ENCODE data around the gene MARK3.

Gene MARK3

DNA sequence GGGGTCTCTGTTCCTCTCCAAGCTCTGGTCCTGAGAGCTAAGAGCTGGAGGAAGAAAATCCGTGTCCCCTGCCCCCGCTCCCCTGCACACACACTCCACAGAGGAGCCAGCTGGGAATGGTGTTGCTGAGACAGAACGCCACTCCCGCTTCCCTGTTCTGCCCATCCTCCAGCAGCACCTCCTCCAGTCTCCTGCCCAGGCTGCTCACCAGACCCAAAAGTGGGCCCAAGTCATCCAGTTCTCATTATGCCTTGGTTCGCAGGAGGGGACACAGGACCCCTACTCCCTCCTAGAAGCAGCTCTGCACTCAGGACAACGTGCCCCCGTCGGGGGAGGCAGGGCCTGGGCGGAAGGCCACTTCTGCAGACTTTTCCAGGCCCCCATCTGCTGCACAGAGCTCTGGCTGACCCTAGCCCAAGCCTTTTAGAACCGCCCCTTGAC, 143.0 kb downstream of the MARK3 start:
- DNase-seq: no peak

DNA sequence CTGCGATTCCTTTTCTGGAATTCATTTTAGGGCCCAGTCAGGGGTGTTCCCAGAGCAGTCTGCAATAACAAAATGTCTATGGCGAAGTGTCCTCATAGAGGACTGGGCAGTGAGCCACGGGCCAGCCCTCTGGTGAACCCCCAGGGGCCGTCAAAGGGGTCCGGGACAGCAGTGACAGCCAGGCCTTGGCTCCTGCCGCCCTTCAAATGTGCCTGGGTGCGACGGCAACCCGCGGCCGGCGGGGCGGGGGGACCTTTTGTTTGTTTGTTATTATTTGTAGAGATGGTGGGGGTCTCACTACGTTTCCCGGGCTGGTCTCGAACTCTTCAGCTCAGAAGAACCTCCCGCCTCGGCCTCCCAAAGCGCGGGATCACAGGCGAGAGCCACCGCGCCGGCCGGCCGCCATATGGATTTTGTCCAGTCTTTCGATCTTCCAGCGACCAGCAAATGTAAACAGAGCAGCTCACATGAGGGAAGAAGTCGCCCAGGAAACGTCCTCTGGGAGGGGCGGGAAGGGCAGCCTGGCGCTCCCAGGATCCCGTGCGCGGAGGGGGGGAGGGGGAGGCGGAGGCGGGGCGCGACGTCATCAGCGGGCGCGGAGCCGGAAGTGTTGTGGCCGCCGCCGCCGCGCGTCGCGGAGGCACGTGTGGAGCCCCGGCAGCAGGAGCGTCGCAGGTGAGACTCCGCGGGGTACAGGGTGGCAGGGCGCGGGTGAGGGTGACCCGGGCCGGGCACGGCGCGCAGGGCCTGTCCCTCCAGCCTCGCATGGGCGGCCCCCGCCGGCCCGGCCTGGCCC, 143.6 kb downstream of the MARK3 start, which contains the start of gene TRMT61A:
TRMT61A (plus strand) TSS at position 610 of the 796 bp plus-strand sequence. CDS start 783 bp downstream, outside the sequence.
- DNase-seq: peak; percentile 92

DNA sequence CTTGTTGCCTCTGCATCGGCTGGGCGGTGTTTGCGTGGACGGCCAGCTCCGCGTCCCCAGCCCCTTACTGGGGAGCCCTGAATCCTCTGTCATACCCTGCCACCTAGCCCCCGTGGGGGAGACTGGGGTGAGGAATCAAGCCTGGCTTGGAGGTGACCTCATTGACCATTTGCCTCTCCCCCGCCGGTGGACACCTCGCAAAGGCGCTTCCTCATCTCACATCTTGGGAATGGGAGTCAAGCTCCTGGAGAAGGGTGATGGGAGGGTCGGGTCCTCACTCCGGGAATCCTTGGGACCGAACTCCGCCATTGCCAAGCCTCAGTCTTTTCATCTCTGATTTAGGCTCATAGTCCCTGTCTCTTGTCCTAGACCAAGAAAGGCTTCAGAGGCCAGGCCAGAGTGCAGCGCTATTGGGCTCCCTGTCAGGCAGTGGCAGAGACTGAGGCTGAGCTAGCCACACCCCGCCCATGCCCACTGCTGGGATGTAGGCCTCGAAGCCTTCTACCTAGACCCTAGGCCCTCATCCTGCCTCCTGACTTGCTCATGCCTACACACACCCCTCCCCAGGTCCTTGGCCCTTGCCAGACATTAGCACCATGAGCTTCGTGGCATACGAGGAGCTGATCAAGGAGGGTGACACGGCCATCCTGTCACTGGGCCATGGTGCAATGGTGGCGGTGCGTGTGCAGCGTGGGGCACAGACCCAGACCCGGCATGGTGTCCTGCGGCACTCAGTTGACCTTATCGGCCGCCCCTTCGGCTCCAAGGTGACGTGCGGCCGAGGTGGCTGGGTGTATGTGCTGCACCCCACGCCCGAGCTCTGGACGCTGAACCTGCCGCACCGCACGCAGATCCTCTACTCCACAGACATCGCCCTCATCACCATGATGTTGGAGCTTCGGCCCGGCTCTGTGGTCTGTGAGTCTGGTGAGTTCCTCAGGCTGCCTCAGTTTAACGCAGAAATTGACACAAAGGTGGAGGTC, 144.5 kb downstream of the MARK3 start:
- DNase-seq: no peak

DNA sequence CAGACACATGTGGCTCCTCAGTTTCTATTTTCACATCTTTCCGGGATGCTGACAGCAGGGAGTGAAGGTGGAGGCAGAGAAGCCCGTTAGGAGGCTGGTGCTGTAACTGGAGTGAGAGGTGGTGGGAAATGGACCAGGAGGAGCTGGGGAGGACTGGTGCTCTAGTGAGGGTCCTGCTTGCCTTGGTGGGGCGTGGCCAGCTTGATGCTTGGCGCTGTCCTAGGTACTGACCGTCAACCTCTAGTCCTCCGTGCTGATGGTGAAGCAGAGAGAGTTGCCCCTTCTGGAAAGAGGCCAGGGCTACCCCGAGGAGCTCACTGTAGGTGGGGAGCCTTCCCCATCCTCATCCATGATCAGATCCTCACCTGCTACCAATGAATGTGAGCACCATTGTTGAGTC, 145.2 kb downstream of the MARK3 start:
- no peak for DNase-seq

DNA sequence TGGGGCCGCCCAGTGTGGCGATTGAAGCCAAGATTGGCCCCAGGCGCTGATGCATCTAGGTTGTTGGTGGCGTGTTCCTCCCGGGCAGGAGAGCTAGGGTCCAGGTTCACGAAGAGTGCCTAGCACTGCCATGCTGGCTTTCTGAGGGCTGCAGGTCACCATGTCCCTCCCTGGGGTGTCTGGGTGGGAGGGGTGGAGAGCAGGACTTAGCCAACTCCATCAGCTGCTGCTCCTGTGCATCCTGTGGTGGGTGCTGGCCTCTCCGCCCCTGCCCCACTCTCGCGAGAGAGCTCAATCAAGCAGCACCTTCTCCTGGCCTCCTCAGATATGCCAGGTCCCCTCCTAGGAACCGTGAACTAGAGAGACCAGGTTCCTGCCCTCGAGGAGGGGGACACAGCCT, 145.6 kb downstream of the MARK3 start:
- DNase-seq: no peak

DNA sequence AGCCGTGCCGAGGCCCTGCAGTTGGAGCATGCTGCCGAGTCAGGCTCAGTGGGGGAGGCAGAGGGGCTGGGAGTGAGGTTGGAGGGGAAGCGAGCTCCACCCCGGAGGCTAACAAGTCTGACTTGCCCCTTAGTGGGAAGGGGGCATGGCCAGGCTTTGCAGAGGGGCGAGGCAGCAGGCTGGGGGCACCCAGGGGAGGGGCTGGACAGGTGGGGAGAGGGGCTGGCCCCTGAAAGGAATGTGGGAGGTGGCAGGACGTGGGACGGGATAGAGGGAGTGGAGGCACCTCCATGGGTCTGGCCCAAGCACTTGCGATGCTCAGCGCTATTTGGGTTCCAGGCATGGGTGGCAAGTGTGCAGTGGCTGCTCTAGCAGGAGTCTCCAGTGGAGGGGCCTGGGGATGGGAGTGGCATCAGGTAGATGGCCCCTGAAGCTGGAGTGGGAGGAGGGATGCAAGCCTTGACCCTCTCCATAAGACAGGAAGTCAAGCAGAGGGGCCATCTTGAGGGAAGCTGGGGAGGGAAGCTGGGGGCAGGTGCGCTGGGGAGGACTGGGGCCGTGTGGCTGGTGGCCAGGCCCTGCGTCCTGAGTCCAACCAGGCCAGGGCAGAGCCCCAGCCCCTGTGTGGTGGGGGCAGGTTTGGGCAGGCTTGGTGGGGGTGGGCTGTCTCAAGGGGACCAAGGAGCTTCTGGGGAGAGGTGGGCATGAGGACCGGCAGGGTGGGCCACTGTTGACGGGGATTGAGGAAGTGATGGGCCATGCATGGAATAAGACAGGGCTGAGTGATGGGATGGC, 146.4 kb downstream of the MARK3 start:
- DNase-seq: no peak

DNA sequence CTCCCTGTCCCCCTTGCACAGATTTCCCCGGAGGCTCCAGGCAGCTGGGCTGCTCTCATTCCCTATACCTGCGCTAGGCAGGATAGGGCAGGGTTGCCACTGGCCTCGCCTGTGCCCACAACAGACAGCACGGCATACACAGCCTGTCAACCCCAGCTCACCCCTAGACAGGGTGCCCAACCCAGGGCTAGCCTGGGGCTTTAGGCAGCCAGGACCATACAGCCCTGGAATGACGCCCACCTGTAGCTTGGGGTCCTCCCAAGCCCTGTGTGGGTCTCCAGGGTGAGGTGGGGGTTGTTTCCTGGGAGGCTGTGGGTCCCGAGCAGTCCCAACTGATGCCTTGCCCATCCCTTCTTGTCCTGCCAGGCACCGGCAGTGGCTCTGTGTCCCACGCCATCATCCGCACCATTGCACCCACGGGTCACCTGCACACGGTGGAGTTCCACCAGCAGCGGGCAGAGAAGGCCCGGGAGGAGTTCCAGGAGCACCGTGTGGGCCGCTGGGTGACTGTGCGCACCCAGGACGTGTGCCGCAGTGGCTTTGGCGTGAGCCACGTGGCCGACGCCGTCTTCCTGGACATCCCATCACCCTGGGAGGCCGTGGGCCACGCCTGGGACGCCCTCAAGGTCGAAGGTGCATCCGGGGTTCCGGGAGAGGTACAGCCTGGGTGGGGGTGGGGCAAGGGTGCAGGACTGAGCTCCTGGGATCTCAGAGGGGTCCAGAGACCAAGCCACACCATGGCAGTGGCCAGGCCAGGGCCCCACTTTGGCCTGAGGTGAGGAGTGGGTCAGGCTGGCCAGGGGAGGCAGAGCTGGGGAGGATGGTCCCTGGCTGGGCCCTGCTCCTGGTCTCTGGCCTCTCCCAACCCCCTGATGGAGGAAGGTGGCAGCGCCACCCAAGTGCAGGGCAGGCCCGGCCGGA, 147.3 kb downstream of the MARK3 start:
- no peak for DNase-seq

DNA sequence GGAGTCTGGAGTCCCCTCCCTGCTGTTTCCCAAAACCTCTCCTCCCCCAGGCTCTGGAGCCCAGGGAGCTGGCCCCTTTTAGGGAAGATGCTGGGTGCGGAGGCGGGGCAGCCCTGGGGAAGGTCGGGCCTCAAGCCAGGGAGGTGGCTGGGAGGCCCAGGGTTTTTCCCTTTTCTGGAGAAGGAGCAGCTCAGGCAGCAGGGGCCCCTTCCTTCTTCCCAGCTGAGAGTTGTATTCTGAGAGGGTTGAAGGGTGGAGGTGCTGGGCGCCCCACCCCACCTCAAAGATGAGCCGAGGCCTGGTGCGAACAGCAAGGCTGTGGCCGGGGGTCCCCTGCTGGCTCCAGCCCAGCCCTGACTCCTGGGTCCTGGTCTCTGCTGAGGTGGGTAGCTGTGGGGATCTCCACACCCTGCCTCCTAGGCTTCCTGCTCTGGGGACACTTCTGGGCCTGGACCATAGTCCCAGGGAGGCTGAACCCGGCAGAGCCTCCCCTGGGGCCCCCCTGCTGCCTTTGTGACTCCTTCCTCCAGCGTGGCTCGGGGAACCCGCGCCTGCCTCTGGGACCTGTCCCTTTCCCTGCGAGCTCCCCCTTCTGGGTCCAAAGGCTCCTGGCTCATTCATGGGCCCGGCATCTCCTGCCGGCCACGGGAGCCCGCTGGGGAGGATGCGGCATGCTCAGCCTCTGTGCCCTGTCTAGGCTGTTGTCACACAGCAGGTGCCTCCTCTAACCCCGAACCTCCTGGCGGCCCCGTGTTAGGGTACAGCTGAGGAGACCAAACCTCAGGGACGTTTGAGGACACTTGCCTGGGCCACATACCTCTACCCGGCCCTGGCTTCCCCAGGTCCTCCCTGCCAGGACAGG, 148.2 kb downstream of the MARK3 start:
- DNase-seq: no peak

DNA sequence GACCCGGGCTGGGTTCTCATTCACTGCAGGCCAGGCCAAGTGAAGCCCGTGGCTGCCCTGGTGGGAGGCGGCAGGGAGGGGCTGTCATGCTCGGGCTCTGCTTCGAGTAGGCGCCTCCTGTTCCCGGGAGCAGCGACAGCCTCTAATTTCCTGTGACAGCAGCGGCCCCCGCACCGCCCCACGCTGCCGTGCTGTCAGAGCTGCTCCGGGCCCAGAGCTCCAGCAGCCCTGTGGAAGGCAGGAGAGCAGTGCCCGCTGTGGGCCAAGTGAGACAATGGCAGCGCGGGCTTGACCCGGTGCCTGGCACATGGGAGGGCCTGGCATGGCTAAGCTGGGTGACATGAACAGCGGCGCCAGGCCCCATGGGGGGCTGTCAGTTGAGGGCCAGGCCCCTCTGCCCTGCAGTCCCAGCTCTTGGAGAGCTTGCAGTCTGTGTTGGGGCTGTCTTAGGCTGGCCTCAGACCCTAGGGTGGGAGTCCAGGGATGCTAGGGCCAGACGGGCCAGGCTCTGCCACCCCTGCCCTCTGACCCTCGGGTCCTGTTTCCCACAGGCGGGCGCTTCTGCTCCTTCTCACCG, 148.9 kb downstream of the MARK3 start:
- no peak for DNase-seq

DNA sequence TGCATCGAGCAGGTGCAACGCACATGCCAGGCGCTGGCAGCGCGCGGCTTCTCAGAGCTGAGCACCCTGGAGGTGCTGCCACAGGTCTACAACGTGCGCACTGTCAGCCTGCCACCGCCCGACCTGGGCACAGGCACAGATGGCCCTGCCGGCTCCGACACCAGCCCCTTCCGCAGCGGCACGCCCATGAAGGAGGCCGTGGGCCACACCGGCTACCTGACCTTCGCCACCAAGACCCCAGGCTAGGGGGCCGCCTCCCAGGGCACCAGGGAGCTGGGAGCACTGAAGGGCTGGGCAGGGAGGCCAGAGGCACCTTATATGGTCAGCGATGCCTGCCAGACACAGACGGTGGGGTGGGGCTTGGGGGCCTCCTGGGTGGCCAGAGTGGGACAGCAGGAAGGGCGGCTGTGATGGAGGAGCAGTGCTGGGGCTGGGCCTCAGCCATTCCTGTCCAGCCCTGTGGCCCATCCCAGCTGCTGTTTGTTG, 149.4 kb downstream of the MARK3 start:
- DNase-seq: no peak

DNA sequence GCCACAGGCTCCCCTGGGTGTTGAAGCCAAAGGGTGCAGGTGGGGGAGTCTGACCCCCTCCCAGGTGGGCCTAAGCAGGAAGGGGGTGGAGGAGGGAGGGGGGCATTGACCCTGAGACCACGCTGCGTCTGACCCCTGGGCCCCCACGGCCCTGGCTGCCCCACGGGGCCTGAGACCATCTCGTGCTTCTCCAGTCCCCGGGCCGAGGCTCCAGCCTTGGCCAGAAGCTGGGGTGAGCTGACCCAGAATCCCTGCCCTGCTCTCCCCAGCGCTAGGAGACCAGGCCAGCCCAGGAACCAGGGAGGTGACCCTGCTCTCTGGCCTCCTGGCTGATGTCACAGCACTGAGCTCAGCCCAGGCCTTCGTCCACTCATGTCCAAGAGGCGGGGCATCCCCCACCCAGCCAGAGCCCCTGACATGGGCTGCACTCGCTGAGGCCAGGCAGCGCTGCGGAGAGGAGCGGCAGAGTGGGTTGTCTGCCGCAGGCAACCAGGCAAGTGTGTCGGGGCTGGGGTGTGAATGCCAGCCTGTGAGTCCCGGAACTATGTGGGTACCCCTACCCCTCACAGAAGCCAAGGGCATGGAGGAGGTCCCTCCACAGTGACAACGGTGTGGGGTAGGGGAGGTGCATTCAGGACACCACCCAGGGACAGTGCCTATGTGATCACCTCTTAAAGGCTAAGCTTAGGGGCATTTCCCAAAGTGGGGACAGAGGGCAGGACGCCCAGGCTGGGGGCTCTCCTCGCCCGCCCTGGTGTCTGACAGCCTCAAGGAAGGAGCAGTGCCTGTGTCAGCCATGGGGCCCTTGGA, 150.1 kb downstream of the MARK3 start:
- DNase-seq: no peak

DNA sequence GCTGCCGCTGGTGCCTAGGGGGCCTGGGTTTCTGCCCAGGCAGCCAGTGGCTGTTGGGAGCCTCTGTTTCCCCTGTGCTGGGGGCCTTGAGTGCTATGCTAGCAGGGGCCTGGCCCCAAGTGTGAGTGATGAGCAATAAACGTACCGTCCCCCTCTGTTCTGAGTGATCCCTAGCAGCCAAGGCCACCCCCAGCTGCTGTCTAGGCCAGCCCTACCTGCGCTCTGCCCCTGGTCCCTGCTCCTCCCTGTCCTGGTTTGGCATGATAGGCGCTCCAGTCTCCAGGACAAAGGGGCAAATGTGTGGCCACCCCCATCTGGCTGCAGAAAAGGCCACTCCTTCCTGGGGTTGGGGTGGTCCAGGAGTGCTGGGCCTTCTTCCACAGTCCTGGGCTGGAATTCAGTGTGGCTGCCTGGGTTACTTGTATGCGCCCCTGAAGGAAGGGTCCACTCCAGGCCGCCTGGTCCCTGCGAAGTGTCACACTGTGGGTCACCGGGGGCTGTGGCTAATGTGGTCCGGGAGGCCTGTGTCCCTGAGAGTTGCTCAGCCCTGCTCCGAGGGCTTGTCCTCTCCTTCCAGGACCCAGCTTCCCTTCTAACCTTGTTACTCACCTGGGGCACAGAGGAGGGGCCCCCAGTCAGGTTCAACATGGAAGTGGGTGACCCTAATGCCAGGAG, 150.8 kb downstream of the MARK3 start:
- DNase-seq: no peak

DNA sequence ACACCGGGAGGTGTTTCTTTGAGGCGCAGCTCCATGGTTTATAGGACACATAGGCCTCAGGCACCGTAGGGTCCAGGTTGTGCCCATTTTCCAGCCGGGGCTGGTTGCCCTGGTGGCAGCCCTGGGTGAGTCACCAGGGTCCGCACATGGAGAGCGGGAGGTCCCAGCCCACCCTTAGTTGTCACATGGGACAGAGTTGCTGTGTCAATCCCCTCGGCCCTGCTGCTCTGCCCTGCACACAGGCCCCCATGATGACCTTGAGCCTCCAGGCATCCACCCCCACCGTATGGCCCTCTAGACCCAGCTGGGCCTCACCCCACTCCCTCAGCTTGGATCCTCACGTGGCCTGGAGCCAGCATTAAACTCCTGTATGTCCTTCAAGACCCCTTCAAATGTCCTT, 151.5 kb downstream of the MARK3 start:
- DNase-seq: no peak

DNA sequence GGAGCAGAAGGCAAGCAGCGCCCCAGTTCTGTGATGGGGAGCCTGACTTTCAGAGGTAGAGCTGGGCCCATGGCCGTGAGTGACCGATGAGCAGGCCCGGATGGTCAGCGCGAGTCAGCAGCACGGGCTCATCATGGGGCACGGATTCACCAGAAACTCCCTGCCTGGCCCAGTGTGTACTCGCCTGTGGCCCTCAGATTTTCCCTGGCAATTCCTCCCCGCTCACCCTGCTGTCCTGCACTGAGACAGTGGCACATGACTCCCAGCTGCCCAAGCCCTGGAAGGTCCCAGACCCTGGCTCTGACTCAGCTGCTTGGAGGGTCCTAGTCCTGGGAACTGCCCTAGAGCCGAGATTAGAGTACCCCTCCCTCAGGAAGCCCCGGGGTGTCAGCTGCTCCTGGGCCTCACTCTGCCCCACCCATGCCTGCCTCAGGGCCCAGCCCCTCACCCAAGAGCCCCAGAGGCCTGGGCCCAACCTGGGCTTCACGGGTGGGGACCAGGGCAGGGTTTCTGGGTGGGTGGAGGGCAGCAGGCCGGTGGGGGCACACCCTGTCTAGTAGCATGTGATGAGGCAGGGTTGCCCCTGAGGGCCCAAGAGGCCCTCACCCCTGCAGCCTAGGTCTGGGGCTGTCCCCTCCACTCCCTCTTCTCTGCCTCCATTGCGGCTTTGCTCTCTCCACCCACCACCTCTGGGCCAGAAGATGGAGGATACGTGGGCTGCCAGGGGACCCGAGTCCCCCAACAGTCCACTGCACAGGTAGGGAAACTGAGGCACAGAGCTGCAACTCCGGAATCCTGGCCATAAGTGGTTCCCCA, 152.2 kb downstream of the MARK3 start:
- DNase-seq: no peak

DNA sequence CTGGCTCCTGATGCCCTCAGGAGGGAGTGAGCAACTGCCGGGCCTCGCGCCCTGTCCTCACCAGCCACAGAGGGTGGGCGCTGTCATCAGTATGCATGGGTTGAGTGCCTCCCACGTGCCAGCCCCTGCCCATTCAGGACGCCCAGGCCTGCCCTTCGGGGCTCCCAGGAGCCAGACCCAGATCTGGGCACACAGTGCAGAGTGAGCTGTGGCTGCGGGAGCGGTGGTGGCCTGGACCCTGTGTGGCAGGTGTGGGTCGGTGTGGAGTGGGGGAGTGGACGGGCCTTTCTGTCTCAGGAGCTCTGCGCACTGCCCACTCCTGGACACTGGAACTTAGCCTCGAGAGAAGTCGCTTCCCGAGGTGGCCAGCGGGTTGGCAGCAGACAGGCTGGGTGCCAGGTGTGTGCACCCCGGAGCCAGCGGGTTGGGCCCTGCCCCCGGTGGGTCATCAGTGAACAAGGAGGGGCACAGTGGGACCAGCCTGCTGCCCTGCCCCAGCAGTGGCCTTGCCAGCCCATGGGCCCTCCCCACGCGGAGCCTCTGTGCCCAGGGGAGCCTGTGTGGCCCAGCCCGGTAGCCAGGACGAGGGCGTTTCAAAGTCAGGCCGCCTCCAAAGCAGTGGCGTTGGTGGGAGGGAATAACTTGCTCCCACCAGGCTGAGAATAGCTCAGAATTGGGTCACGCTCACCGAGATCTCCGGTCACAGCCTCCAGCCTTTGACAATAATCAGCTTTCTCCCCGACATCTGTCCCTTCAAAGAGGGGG, 153.3 kb downstream of the MARK3 start:
- no peak for DNase-seq

DNA sequence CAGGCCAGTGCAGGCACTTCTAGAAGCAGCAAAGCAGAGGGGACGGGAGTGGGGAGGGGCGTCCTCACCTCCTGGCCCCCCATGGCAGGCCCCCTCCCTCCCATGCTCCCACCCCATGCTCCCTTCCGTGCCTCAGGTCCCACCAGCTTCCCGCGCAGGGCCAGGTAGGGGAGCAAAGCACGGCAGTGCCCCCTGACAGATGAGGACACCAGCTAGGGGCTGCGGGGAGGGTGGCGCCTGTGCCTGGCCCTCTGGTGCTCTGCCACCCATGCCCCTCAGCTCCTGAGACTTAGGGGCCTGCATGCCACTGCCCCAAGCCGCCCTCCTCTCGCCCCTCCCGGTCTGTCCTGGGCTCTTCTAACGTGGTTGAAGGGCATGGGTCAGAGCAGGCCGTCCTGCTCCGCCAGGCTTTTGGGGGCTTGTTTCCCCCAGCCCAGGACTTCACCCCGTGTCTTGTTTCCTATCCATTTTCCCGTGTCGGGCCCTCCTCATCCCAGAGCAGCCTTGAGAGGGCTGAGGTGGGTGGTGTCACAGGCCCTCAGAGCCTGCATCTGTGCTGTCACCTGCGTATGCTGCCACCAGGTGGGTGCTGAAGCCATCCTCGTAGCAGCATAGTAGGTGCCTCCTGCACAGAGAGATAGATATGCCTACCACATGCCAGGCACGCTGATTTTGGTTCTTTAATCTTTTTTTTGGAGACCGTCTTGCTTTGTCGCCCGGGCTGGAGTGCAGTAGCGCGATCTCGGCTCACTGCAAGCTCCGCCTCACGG, 154.0 kb downstream of the MARK3 start:
- no peak for DNase-seq
